H4 (cell line): Measurements from ENCODE around the gene HPDL. TPM values are rescaled to one million over a fixed set of nuclear protein-coding genes. Genes with fewer than 3 reads are reported as not detected.
"Not testable (repeated sequence)": the region's sequence is repeated elsewhere in the genome, so short reads cannot be mapped to it uniquely, and the experiment has no call there.

Experiments used
- DNase-seq: peaks from one replicate; pipeline ENCODE4 v3.0.0-alpha.2; 2015; ENCODE audit warnings: low spot score
- total RNA-seq: library from RNA; depleted of rRNA; stranded (reverse); fragments of >200 nt; shearing (Covaris generic); gene quantifications from 2 replicates; pipeline ENCODE4 v1.2.3, GENCODE V29; 2014; rRNA removed

Gene HPDL
- total RNA-seq: not detected in 2 replicates

GRCh38 chr1:45326627-45327623 lies at the start of gene HPDL:
HPDL (plus strand) TSS chr1:45326895; CDS start chr1:45327149, 254 bp downstream.
- no peak for DNase-seq

- no peak for DNase-seq
Measured at GRCh38 chr1:45282351-45282750, 44.3 kb upstream of the HPDL start.

- DNase-seq: not testable (repeated sequence)
Measured at GRCh38 chr1:45284858-45285257, 41.8 kb upstream of the HPDL start.

GRCh38 chr1:45286521-45286920 lies 40.2 kb upstream of the HPDL start:
- DNase-seq: not testable (repeated sequence)

GRCh38 chr1:45291002-45291401 lies 35.7 kb upstream of the HPDL start:
- not testable (repeated sequence) for DNase-seq

- no peak for DNase-seq
Measured at GRCh38 chr1:45291716-45292115, 35.0 kb upstream of the HPDL start.

GRCh38 chr1:45297666-45298356 lies 28.9 kb upstream of the HPDL start:
- DNase-seq: peak; percentile 3

GRCh38 chr1:45299296-45299695 lies 27.4 kb upstream of the HPDL start:
- no peak for DNase-seq

- peak; percentile 80 for DNase-seq
Measured at GRCh38 chr1:45299981-45300668, 26.6 kb upstream of the HPDL start.

- DNase-seq: no peak
Measured at GRCh38 chr1:45300669-45300997, 26.1 kb upstream of the HPDL start.

- DNase-seq: no peak
Measured at GRCh38 chr1:45302505-45303150, 24.1 kb upstream of the HPDL start.

- DNase-seq: peak; percentile 92
Measured at GRCh38 chr1:45303520-45304310, 23.0 kb upstream of the HPDL start.

- DNase-seq: peak; percentile 37
Measured at GRCh38 chr1:45304311-45305081, 22.2 kb upstream of the HPDL start.

GRCh38 chr1:45305231-45305630 lies 21.5 kb upstream of the HPDL start:
- DNase-seq: peak; percentile 2

GRCh38 chr1:45306319-45306718 lies 20.4 kb upstream of the HPDL start:
- DNase-seq: no peak

- no peak for DNase-seq
Measured at GRCh38 chr1:45306905-45307304, 19.8 kb upstream of the HPDL start.

- no peak for DNase-seq
Measured at GRCh38 chr1:45314266-45314665, 12.4 kb upstream of the HPDL start.

GRCh38 chr1:45317166-45317565 lies 9.5 kb upstream of the HPDL start:
- no peak for DNase-seq

- no peak for DNase-seq
Measured at GRCh38 chr1:45319761-45320160, 6.9 kb upstream of the HPDL start.

- DNase-seq: no peak
Measured at GRCh38 chr1:45321444-45321843, 5.3 kb upstream of the HPDL start.
